ENCODE data around the gene ABCC4. TPM values are rescaled to one million over a fixed set of nuclear protein-coding genes. Genes with fewer than 3 reads are reported as not detected.

ABCC4 gene
- total and polyA plus RNA-seq, 2 of the 13 experiments (the other 11 are each of a cell fraction or from before 2014, with no cell fraction given): 4.2 to 11.3 TPM

- FAIRE-seq: no peak
- H3K27ac ChIP-seq (ENCODE audit: extremely low read length, insufficient read depth, low read length): no peak overlapping the region
- in situ Hi-C loops (cut with HindIII; ENCODE audit: extremely low pct_ligation_motif_present, low pct_unique_long_range_greater_than_20kb): loop anchor here (10.0 to 25.0 kb wide), 2 partner anchors 95 to 1762 kb away; no protein-coding TSS in a partner anchor
- ChIA-PET POLR2A (no interaction called here), CTCF (ENCODE audit: low intra/inter-chr PET ratio, low total read pairs) (no interaction called here)
- H3K4me2 ChIP-seq (ENCODE audit: low read depth, low read length): no peak overlapping the region
- no peak overlapping the region for H3K9ac ChIP-seq (ENCODE audit: insufficient read depth, low read depth, low read length)
- intact Hi-C loops (cut with micrococcal nuclease; ENCODE audit: unreplicated experiment): no loop called here
- no peaks in the 10 kb centered on the region for H3K79me2 ChIP-seq (ENCODE audit: insufficient read depth, low read length)
- peaks cover 0 to 2% of the 10 kb centered on the region in 2 experiments; a peak in 2 of 5 replicates for H3K36me3 ChIP-seq (replicated peaks in 1 of 2; ENCODE audit: control insufficient read depth in 1 of 2, insufficient read depth in 2 of 2, low read length in 2 of 2)
- no peaks in the 10 kb centered on the region for H4K20me1 ChIP-seq (ENCODE audit: insufficient read depth, low read length)
- no peak for ATAC-seq
- no peaks in the 10 kb centered on the region for H3K9me3 ChIP-seq (ENCODE audit: low read length)
- H3K4me1 ChIP-seq (ENCODE audit: insufficient read depth, low read length): no peaks in the 10 kb centered on the region
- H3K4me3 ChIP-seq (replicated peaks in 1 of 3; ENCODE audit: insufficient read depth in 1 of 3, low read depth in 2 of 3, low read length in 3 of 3): no peak overlapping the region
- WGBS (ENCODE audit: low lambda C conversion rate): 95% methylated on average over 4 of the region's 4 CpGs
- H2AFZ ChIP-seq (ENCODE audit: low read length): no peak overlapping the region
- DNase-seq (ENCODE audit: low spot score): no peak
- H3K27me3 ChIP-seq (ENCODE audit: control insufficient read depth in 1 of 2, insufficient read depth in 2 of 2, low read length in 2 of 2): no peaks in the 10 kb centered on the region
- BruUV-seq (replicated peaks): no TSS peak
- TF ChIP-seq ZNF547 (CRISPR knock-in tag; IDR thresholded peaks at IDR 0.05) (no peak), MTA3 (CRISPR knock-in tag; IDR thresholded peaks at IDR 0.05) (no peak), ZNF616 (CRISPR knock-in tag; IDR thresholded peaks at IDR 0.05; ENCODE audit: low read depth) (no peak), IRF9 (CRISPR knock-in tag; IDR thresholded peaks at IDR 0.05; ENCODE audit: borderline replicate concordance) (no peak), PREB (CRISPR knock-in tag; IDR thresholded peaks at IDR 0.05) (no peak), TEAD2 (CRISPR knock-in tag; IDR thresholded peaks at IDR 0.05) (no peak), ATF2 (CRISPR knock-in tag; IDR thresholded peaks at IDR 0.05) (no peak), SNAPC4 (CRISPR knock-in tag; IDR thresholded peaks at IDR 0.05) (no peak), ZNF546 (CRISPR knock-in tag; conservative IDR thresholded peaks at IDR 0.05) (no peak), ZBTB38 (CRISPR knock-in tag; IDR thresholded peaks at IDR 0.05) (no peak), RBFOX2 (IDR thresholded peaks at IDR 0.05; ENCODE audit: low read depth, low read length) (no peak), HMGXB4 (CRISPR knock-in tag; IDR thresholded peaks at IDR 0.05; ENCODE audit: borderline replicate concordance in 1 of 2, low read depth in 1 of 2) (no peak), CBX5 (CRISPR knock-in tag; IDR thresholded peaks at IDR 0.05; ENCODE audit: borderline replicate concordance) (no peak), ZNF850 (CRISPR knock-in tag; conservative IDR thresholded peaks at IDR 0.05) (no peak), FOXC1 (CRISPR knock-in tag; IDR thresholded peaks at IDR 0.05; ENCODE audit: borderline replicate concordance) (no peak)
These were observed 101.4 kb downstream of the ABCC4 start for GRCh38 chr13:95199896-95200295.

Measured in HepG2 (cell line).